NCI-H2227 (cell line): ENCODE measurements around the gene SLC6A11.

ENCODE experiments used
- DNase-seq: peaks from one replicate; lab custom pipeline; 2025; ENCODE audit not compliant: unreplicated experiment; lab: John Stamatoyannopoulos, UW

Gene SLC6A11

DNA sequence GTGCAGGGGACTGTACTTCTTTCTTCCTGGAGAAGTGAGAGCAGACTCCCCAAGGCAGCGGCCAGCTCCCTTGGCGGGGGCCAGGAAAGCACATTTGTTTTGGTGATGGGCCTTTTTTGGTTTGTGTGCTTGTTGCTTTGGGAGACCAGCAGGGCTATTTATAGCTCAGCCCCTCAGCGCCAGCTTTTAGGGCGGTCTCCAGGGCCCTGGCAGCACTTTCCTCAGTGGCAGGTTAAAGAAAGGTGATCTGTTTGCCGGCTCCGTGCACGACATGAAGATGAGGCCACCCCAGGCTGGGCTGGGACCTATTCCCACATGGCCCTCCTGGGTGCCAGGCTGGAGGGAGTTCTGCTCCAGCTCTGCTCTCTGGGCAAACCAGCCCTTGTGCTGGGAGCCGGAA is 21.8 kb downstream of the SLC6A11 start:
- DNase-seq, result no peak

DNA sequence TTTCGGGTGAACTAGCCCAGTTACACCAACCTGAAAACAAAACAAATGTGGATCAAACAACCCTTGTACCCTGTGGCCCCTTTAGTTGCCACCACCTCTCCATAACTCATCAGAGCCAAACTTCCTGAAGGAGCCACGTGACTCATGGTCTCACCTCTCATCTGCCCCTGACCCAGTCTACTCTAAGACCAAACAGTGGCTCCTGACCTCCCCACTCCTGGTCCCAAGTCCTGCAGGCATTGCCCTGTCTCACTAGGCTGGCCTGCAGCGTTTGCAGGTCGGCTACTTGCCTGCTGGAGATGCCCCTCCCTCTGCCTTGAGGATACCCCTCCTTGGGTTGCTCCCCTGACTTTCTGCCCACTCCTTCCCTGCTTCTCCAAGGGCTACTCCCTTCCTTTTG is 23.1 kb downstream of the SLC6A11 start:
- no peak for DNase-seq

DNA sequence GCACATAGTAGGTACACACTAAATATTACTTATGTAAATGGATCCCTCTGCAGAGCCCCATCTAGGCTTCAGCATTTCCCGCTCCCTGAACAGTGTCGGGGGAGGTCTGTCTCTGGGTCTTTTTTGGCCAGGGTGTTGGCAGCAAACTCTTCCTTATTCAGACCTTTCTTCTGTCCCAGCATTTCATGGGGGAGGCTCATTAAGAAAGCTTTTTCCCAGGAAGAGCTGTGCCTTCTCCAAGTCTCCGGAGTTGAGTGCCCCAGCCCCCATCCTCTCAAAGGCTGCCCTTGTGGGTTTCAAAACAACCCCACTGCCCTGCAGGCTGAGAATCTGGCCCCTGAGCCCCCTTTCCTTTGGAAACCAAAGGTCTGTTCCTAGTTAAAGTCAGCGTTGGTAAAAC is 25.1 kb downstream of the SLC6A11 start:
- no peak for DNase-seq

DNA sequence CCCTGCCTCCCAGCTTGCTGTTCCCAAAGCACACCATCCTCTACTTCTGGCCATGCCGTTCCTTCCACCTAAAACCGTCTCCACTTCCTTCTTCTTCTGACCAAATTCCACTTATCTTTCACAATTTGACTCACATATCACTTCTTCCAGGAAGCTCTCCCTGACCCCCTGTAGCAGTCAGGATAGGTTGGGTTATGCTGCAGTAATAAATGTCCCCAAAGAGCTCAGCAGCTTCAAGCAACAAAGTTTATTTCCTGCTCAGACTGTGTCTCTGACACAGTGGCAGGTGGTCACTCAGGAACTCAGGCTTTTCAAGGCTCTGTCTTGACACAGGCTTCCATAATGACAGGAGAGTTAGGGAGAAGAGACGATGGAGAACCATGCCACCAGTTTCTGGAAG is 27.4 kb downstream of the SLC6A11 start:
- no peak for DNase-seq

DNA sequence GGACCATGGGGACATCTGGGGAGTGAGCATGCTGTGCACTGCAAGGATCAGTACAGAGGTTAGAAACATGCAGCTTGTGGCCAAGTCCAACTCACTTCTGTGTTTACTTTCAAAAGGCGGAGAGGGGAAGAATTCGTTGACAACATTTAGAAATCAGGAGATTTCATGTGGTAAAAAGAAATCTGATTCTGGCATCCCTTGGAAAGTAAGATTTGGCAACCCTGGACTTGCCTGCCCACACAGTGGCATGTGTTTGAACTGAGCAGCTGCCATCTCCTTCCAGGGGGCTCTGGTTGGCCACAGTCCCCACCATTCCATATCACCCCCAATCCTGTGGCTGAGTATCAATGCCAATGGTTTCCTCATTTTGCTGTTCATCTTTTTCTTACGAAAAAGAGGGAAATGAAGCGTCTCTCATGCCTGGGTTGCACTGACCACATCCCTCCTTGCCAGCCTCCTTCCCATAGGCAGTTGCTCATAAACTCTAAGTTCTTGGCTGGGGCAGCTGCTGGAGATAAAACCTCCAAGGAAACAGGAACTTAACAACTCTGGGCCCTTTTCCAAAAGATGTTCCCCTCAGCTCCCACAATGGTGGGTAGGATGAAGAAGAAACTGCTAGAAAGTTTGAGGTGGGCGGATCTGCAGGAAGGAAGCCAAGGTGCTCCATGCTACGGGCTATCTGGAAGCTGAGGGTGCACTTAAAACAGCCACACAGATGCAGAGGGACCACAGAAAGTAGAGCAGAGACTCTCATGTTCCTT is 29.2 kb downstream of the SLC6A11 start:
- DNase-seq, result no peak

DNA sequence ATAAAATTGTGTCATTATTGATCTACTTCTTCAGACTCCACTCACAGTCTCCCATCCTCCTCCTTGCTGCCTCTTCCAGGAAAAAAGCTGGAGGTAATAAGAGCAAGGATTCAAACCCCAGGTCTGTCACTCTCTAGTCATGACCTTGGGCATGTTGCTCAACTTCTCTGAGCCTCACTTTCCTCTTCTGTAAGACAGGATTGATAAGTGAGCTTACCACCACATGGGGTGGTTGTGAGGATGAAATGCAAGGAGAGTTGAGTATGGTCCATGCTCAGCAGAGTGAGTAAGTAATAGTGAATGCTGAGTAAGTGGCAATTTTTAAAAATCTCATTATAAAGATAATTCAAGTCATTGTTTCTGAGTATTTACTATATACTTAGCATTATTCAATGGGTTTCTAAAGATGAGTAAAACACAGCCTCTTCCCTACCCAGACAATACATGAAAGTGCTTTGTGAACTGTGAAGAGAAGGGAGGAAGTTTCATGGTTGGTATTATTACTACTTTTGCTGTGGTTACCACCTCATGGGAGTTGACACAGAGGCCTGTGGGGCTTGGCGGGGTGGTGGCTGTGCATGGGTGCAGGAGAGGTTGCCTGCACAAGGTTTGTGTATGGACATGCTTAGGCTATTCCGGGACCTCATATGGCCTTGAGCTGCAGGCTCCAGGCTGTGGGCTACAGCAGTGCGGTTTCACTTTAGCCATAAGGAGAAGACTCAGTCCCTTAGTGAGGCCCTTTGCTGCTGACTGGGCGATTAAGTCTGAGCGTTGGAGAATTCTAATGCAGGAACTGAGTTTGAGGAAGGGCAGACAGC is 30.0 kb downstream of the SLC6A11 start:
- DNase-seq, result no peak

DNA sequence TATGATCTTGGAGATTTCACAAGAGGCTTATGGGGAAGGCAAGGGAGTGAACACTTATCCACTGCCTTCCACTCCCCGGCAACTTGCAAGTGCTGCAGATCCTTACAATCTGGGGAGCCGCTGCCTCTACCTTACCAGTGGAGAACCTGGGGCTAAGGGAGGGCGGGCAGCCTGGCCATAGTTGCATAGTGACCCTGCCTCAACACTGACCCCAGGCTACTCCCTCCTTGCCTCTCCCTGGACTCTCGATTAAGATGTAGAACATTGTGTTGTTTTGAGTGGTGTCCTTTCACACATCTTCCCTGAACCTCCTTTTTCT is 30.6 kb downstream of the SLC6A11 start:
- DNase-seq, result no peak

DNA sequence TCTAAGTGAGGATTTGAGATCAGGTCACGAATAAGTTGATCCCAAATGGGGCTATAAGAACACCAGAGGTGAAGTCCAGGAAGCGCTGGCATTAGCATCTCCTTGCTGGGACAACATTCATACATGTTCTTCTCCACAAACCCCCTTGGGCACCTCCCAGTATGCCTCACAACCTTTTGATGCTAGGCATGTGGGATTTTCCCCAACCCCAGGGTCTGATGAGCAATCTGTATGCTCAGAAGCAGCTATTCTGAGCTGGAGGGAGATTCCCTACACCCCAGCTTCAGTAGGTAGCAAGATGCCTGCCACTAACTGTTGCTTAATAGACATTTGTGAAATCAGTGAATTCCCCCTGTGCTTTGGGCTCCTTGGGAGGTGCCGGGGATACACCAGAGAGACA is 32.2 kb downstream of the SLC6A11 start:
- no peak for DNase-seq

DNA sequence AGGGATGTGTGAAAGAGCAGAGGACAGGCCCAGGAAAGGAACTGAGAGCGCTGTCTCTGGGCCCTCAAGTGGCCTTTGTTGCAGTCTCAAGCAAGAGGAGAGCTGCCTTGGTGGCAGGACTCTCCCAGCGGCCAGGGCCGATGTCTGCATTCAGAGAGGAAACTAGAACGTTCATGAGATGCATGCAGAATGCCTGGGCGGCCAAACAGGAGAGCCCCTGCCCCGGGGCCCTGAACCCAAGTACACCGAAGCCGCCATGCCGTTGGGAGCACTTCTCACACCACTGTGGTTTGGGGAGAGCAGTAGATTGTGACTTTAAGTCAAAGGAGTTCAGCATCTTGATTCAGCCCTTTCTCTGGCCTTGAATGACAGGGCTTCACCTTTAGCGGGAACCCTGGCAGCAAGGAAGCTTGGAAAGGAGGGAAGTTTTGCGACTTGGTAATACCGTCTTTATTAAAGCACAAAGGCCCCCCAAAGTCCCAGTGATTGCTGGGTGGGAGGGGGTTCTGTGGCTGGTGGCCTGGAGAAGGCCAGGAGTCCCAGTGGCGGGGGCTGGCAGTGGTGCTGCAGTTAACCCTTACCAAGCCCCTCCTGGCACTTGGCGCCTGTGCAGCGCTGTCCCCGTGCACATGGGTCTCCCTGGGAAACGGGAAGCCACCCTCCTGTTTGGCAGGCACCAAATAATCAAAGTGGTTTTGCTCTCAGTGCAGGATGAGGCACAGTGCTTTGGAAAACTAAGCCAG is 36.2 kb downstream of the SLC6A11 start:
- DNase-seq, result no peak

DNA sequence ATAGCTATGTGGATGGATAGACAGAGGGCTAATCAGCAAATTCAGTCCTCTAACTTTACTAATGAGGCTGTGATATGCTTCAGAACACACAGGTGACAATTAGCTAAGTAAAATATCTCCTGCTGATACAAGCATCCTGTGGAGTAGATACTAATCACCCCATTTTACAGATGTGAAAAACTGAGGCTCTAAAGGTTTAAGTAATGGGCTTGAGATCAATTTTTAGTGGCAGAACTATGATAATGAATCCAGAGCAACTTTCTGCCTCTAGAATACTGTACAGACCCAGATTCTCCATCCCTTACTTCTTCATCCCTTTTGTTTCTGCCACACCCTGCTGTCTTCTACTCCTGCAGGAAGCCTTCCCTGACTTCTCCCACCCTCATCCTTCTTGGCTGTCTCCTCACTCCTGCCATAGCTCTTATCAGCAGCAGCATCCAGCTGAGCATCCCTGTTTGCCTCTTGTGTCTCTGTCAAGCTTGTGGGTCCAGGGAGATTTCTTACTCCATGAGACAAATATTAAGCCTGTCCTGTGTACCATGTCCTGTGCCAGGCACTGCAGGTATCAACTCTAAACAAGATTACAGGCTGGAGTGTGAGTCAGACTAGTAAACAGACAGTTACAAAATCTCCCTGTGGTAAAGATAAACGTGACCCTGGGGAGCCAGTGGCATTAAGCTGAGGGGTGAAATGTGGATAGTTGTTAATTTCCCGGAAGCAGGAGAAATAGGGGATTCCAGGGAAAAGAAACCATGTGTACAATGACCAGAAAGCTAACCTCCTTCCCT is 39.2 kb downstream of the SLC6A11 start:
- DNase-seq, result no peak

DNA sequence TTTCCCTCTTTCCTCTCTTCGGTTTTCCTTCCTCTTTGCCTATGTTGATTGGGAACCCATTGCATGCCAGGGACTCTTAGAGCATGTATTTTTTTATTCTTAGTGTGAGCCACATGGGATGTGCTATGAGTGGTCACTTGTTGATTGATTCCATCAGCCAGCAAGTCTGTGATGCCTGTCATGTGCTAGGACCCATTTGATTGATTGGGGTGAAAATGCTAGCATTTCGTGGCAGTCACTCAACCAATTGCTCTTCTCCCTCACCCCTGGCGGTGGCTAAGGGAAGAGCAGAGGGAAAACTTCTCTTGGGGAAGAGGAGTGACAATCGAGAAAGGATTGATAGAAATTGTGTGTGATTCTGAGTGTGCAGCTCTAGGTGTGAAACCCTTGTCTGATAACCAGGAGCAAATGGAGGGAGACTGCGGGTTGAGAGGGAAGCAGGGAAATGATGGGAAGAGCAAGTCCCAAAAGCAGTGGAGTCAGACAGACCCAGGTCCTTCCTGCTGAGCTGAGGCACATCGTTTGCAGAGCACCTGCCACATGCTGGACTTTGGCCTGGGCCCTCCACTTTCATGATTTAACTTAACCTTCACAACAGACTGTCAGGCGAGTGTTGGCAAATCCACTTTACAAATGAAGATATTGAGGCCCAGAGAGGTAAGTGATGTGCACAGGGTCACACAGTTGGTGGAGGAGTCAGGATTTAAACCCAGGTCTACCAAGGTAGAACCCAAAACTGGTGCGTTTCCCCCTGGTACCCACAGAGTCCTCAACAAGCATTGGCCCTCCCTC is 40.0 kb downstream of the SLC6A11 start:
- DNase-seq, result no peak

DNA sequence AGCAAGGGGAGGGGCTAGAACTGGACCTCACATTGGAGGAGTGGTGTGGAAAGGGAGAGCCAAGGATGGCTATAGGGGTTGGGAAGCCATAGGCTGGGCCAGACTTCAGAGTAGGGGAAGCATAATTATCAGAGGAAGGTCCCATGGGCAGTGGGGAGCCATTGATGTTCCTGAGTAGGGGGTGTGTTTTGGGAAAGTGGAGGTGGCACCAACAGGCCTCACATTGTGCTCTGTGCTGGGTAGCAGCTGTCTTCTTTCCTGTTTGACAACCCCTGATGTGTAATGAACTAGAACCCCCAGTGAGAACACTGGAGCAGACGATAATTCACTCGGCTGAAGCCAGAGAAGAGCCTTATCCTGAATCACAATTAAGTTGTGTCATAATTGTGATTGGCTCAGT is 41.2 kb downstream of the SLC6A11 start:
- DNase-seq, result peak; percentile 1

DNA sequence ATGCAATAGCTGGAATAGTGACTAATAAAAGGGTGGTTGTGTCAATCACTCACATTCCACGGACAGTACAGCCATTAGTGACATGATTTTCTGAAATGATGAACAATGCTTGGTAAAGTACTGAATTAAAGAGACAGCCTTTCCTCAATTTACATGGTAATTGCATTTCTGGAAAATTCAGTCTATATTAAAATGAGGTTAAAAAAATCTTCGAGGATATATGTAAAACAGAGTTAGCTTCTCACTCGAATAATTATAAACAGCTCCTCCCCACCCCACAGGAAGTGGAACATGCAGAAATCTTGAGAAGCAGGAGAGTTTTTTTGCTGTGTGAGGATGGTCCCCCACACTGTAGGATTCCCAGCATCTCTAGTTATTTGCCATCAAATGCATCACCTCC is 42.1 kb downstream of the SLC6A11 start:
- no peak for DNase-seq

DNA sequence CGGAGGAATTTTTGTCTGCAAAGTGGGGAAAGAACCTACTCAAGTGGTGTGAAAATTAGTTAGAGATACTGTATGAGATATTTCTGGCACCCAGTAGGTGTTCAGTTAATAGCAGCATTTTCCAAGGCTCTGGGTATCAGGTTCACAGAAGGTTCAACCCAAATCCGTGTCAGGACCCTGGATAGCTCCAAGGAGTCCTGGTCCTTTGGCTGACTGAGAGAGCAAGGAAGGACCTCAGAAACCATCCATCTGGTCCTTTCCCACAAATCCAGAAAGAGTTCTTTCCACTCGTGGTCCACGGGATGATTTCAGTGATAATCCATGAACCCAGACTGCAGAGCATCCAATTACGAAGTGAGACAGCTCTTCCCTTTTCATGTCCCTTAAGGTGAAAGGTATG is 51.4 kb downstream of the SLC6A11 start:
- DNase-seq, result no peak

DNA sequence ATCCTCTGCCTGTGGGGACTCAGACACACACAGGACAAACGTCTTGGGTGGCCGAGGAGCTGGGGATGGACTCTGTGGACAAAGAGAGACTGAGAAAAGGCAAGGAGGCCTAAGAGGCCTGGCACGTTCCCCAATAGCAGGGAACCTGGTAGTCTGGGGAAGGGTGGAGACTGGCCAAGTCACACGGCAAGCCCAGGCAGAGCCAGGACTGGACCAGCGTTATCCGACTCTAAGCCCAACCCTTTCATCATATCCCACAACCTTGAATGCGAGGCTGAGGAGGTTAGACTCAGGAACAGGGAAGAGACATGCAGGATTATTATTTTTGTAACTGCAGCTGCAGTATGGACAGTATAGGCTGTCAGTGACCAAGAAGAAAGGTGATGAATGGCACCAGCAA is 53.4 kb downstream of the SLC6A11 start:
- DNase-seq, result no peak

DNA sequence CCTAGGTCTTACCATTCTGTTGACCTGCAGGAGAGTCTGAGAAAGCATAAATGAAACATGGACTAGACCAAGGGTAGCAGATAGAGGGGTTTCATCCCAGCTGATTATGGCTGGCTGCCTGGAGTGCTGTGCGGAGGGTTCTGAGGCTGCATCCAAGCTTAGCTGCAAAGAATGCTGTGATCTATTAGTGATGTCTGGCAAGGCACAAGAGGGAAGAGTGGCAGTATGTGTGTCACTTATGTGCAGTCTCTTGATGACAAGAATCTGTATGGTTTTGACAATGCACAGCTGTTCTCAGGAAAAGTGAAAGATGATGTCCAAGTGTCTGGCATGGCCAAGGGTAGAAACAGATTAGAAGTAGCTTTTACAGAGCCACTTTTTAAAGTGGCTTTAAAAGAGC is 54.3 kb downstream of the SLC6A11 start:
- DNase-seq, result no peak

DNA sequence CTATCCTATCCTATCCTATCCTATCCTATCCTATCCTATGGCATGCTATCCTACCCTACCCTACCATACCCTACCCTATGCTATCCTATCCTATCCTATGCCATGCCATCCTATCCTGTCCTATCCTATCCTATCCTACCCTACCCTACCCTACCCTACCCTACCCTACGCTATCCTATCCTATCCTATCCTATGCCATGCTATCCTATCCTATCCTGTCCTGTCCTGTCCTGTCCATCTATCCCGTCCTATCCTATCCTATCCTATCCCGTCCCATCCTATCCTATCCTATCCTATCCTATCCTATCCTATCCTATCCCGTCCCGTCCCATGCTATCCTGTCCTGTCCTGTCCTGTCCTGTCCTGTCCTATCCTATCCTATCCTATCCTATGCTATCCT is 57.4 kb downstream of the SLC6A11 start:
- DNase-seq, result no peak

DNA sequence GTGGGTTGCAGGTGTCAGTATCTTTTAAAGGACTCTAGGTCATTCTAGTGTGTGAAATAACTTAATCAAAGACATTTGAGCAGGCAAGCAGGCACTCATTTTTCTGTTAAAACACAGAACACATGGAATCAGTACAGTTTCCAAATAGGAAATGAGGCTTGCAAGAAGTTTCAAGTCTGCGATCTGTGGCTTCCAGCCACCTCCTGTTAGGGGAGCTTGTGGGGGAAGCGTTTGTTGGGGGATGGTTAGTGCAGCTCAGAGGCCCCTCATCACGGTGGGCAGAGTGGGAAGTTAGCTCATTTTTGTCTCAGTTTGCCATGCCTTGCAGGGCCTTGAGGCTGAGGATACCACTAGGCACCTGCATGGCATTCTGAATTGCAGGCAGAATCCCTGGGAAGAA is 59.9 kb downstream of the SLC6A11 start:
- DNase-seq, result no peak

DNA sequence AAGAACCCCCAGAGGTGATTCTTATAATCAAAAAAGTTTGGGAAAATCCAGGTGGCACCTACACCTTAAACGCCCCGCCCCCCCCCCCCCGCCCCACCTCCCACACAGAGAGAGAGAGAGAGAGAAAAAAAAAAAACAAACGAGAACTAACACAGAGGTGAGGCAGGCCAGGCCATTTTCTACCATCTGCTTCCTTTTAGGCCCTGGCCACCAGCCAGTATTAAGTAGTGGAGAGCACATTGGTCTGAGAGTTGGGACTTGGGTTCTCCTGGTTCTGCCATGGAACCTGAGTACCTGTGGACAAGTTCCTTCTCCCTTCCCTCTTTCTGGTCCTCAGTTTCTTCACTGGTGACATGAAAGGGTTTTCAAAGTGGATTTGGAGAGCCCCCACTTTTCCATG is 60.6 kb downstream of the SLC6A11 start:
- DNase-seq, result no peak

DNA sequence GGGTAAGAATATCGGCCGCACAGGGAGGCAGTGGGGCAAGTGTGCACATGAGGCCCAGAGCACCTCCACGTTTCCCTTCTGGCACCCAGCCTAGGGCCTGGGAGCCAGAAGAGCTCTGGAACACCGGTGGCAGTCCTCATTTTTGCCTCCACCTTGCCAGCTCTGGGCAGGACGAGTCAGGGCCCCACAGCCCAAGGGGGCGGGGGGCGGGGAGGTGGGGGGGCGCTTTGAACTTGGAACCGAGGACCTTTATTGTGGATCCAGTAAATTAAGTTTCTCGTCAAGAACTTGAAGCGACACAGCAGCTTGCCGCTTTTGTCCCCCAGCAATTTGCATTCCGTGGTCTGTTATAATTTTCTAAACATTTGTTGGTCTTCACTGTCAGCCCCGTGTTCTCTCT is 66.8 kb downstream of the SLC6A11 start:
- no peak for DNase-seq
